ENCODE results near the gene LCOR.

- TF ChIP-seq CTCF (IDR thresholded peaks at IDR 0.05) (no peak), POLR2AphosphoS5 (IDR thresholded peaks at IDR 0.05) (no peak), POLR2A (IDR thresholded peaks at IDR 0.05) (no peak)
These were observed 59.7 kb downstream of the LCOR start for GRCh38 chr10:96891840-96892239.
